A549 treated with CORT108297 at 1 μM for 4 hours (cell line): ENCODE results near the gene TOR1AIP1. TPM values are rescaled to one million over a fixed set of nuclear protein-coding genes. Genes with fewer than 3 reads are reported as not detected.

ENCODE experiments used
- total RNA-seq: library from RNA; stranded (reverse); fragments of 200-300 nt; extraction: Qiagen RNA extraction; gene quantifications from 5 replicates; pipeline ENCODE4 v1.2.3, GENCODE V29; 2022

TOR1AIP1 gene, protein sequence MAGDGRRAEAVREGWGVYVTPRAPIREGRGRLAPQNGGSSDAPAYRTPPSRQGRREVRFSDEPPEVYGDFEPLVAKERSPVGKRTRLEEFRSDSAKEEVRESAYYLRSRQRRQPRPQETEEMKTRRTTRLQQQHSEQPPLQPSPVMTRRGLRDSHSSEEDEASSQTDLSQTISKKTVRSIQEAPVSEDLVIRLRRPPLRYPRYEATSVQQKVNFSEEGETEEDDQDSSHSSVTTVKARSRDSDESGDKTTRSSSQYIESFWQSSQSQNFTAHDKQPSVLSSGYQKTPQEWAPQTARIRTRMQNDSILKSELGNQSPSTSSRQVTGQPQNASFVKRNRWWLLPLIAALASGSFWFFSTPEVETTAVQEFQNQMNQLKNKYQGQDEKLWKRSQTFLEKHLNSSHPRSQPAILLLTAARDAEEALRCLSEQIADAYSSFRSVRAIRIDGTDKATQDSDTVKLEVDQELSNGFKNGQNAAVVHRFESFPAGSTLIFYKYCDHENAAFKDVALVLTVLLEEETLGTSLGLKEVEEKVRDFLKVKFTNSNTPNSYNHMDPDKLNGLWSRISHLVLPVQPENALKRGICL
- 29.2 to 37.1 TPM (median 29.8 TPM) in 5 replicates for total RNA-seq

DNA sequence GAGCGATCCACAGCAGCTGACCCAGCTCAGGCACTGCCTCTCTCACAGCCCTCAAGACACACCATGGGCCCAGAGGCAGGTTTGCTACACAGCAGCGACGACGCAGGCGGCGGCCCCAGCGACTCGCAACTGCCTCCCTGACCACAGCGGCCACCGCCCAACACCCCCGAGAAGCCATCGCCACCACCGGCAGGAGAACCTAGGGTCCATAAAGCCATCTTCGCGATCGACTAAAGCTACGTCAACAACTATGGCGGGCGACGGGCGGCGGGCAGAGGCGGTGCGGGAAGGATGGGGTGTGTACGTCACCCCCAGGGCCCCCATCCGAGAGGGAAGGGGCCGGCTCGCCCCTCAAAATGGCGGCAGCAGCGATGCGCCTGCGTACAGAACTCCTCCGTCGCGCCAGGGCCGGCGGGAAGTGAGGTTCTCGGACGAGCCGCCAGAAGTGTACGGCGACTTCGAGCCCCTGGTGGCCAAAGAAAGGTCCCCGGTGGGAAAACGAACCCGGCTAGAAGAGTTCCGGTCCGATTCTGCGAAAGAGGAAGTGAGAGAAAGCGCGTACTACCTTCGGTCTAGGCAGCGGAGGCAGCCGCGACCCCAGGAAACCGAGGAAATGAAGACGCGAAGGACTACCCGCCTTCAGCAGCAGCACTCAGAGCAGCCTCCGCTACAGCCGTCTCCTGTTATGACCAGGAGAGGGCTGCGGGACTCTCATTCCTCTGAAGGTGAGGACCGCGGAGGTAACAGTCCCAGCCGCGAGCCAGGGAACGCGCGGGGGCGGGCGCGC, at the start of gene TOR1AIP1:
Gene TOR1AIP1, plus strand, starts transcription at position 33 of the 787 bp plus-strand sequence. Its CDS starts 218 bp downstream, at position 251.

GRCh38 chr1:179877586-179878265, 4.4 kb upstream of the TOR1AIP1 start, which contains the start of gene TOR1AIP2:
Gene TOR1AIP2 (minus strand): TSS chr1:179877803. CDS start chr1:179852665, 25,138 bp downstream.

DNA sequence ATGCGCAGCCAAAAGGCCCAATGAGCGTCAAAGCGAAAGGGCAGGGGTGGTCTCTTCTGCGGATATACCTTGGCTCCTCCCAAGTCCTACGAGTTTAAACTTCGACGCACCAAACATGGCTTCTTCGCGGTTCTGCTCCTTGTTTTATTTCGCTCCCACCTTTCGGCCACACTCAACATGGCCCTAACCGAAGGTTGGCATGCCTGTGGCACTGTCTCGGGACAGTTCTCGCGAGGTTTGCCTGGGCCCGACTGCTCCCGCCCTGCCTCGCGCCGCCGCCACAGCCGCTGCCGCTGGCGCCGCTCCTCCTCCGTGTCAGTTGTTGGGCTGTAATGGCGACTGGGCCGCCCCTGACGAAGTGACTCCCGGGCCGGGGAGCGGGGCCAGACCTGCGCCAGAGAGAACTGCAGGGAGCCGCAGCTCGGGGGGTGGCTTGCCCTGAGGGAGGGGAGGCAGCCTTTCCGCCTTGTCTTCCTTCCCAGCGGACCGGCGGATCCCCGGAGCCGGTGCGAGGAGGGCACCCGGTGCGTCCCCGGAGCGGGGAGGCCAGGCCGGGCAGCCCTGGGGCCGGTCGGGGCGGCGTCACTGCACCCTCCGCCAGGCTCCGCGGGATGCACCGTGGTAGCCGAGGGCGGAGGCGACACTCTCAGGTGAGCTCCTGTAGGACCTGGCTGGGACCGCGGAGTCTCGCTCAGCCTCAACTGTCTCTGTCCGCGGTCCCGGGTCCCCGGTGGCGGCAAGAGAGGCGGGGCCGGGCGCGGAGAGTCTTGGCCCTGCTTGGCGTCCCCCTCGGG, 72.6 kb downstream of the TOR1AIP1 start, which contains the start of gene CEP350:
Gene CEP350, plus strand, starts transcription at position 318 of the 794 bp plus-strand sequence. CDS start 31,372 bp downstream, outside the sequence.

Other genes with a start within 250 kb of the TOR1AIP1 start
- 0.02 to 0.04 TPM (median 0.02 TPM) in 3 of 5 replicates, not detected in the others for gene FAM163A, start 139.0 kb upstream of the TOR1AIP1 start, total RNA-seq
- gene TOR1AIP2, start 4.5 kb upstream of the TOR1AIP1 start, total RNA-seq = 15.5 to 18.7 TPM (median 16.3 TPM) in 5 replicates
- gene CEP350, start 72.5 kb downstream of the TOR1AIP1 start, total RNA-seq = 10.0 to 12.4 TPM (median 11.3 TPM) in 5 replicates